Subcutaneous adipose tissue (tissue), 4 donors: ENCODE measurements around the gene MMP20. TPM values are rescaled to one million over a fixed set of nuclear protein-coding genes. Genes with fewer than 3 reads are reported as not detected.

Source experiments
- total RNA-seq, 4 donors: library from RNA; depleted of rRNA; stranded (reverse); fragments of >200 nt; gene quantifications; one replicate each; pipeline ENCODE4 v1.1.0, GENCODE V29; 2016
- TF ChIP-seq, protein P1 (sequence below): fragments of 450-650 bp; IDR thresholded peaks from one replicate; pipeline ENCODE4 v1.5.1; 2016; ENCODE audit warnings: low read depth, mild to moderate bottlenecking, control low read depth, antibody characterized with exemption, moderate library complexity

MMP20 gene
- total RNA-seq, 4 donors from 2014 or later, result not detected

DNA sequence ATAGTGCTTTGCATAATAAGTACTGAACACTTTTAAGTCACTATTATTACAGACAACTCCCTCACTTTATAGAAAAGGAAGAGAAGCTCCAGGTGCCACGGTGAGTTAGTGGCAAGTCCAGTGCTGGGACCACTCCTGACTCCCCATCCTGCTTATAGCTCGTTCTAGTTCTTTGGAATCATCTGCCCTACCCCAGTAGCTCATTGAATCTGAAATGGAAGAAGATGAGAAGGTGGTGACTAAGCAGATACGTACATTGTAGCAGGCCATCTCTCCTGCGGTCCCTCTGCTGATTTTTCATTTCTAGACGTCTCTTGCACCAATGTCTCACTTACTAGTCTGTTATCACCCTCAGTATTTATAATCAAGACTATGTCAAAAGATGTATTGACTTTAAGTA is 21.6 kb downstream of the MMP20 start:
- TF ChIP-seq, protein P1, sequence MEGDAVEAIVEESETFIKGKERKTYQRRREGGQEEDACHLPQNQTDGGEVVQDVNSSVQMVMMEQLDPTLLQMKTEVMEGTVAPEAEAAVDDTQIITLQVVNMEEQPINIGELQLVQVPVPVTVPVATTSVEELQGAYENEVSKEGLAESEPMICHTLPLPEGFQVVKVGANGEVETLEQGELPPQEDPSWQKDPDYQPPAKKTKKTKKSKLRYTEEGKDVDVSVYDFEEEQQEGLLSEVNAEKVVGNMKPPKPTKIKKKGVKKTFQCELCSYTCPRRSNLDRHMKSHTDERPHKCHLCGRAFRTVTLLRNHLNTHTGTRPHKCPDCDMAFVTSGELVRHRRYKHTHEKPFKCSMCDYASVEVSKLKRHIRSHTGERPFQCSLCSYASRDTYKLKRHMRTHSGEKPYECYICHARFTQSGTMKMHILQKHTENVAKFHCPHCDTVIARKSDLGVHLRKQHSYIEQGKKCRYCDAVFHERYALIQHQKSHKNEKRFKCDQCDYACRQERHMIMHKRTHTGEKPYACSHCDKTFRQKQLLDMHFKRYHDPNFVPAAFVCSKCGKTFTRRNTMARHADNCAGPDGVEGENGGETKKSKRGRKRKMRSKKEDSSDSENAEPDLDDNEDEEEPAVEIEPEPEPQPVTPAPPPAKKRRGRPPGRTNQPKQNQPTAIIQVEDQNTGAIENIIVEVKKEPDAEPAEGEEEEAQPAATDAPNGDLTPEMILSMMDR, result no peak

DNA sequence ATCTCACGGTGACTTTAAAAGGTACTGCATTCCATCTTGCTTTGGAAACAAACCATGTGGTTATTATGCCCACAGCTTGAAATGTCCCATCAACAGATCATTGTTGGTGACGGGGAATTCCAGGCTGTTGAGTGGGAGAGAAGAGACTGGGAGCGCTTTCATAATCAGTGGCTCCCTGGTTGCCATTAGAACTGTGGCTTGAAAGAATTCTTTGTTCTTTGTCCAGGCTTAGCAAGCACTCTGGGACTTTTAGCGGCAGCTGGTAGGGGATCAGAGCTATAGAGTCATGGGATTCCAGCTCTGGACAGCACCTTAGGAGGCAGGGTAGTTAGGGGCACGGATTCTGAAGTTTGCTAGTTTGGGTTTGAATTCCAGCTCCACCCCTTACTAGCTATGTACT is 22.0 kb downstream of the MMP20 start:
- TF ChIP-seq, protein P1, result no peak

DNA sequence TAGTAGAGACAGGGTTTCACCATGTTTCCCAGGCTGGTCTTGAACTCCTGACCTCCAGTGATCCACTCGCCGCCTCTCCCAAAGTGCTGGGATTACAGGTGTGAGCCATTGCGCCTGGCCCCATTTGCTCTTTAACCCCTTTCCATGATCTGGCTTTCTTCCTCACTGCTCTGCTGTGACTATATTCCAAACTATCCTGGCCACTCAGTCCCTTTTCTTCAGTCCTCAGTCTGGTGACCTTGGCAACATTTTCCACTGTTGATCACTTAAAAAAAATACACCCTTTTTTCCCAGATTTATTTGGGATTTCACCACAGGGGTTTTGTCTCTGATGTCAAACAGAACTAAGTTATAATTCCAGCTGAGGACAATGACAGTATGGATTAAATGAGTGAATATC is 24.5 kb downstream of the MMP20 start:
- TF ChIP-seq, protein P1, result no peak

DNA sequence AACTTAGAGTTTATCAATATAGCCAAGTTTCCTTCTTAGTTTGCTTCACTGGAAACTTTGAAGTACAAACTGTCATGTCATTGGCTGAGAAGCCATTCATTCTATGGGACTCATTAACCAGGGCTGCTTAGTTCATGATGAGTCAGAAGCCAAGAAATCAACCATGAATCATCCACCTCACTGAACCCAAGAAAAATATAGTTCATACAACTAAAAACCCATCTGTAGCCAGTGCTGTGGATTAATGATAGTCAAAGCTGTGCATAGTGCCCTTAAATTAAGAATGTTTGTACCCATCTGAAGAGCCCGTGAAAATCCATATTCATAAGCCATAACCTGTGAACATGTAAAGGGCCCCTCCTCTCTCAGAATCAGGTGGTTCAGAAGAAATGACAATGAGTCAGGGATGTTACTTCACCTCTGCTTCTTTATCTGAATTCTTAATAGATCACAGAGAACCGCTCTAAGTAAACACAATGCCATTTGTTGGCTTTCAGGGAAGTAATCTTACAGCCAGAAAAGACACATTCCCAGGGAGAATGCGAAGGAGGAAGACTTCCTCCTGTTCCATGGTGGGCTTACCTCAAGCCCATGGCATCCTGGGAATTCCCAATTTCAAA is 25.4 kb downstream of the MMP20 start:
- TF ChIP-seq, protein P1, result no peak

DNA sequence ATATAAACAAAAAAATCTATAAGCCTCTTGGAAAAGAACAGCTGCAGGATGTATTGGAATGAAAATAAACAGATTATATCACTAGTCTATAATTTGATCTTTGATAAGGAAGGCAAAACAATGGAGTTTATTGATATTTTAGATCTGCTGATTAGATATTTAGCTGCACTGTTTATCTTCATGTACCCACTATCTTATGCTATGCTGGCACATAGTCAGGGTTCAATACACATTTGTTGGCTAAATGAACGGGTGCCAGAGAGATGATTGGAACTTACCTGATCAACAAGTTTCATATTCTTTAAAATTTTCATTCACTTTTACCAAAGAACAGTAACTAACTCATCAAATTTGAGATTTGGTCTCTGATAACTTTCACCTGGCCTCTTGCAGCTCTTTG is 26.9 kb downstream of the MMP20 start:
- TF ChIP-seq, protein P1, result no peak

DNA sequence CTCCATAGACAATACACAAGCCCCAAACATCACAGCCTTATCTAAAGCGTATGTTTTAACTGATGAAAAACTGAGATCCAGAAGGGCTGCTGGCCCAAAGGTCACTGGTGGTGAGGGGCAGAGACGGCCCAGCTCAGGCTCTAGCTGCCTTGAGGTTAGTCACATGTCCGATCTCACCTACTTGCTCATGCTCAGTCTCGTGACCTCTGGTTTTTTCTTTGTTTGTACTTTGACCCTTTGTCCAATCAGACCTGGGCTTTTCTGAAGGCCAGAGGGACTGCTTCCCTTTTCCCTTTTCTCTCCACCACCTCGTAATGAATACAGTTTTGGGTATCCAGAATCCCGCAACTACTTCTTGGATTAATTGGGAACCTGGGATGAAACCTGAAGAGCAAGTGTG is 28.6 kb downstream of the MMP20 start:
- TF ChIP-seq, protein P1, result no peak

DNA sequence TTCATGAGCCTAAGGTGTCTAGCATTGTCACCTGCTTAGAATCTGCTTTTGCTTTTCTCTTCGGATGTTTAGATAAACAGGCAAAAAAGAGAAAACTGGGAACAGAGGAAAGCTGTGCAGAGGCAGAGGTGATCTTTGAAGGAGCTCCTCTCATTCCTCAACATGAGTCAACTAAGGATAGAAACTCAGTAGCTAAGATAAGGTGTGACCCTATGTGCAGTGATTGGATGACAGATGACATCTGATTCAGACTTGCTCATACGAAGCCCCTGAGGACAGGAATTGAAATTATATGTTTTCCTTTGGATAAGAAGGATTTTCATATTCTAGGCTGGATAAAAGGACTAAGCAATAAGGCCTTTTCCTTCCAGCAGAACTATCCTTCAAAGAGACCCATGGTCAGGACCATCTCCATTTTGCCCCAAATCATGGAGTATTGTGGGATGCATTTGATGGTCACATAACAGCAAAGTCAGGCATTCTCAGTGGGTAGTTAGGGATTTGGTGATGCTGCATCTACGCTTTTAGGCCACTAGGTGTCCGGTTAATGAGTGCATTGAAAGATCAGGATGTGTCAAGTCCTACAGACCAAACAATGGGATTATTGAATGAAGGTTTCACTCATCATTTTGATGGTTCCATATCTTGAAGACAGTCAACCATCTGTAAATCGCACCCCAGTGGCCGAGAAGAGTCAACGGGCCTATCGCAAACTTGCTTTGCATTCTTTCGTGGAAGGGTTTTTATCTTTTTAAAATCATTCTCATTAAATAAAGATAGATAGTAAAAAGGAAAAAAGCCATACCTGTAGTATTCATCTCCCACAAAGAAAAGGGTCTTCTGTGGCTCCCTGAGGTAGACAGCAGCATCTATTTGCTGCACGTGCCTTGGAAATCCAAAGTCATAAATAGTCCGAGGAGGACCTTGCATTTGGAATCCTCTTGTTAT is 32.2 kb downstream of the MMP20 start:
- TF ChIP-seq, protein P1, result no peak
